H4 (cell line): ENCODE measurements around the gene ATXN7L1. TPM values are rescaled to one million over a fixed set of nuclear protein-coding genes. Genes with fewer than 3 reads are reported as not detected.
"Not testable (repeated sequence)": the region's sequence is repeated elsewhere in the genome, so short reads cannot be mapped to it uniquely, and the experiment has no call there.

Source experiments
- DNase-seq: peaks from one replicate; pipeline ENCODE4 v3.0.0-alpha.2; 2015; ENCODE audit warnings: low spot score
- total RNA-seq: library from RNA; depleted of rRNA; stranded (reverse); fragments of >200 nt; shearing (Covaris generic); gene quantifications from 2 replicates; pipeline ENCODE4 v1.2.3, GENCODE V29; 2014

The ATXN7L1 gene
- total RNA-seq, 1 experiment from 2014 or later, result 4.4 TPM

DNA sequence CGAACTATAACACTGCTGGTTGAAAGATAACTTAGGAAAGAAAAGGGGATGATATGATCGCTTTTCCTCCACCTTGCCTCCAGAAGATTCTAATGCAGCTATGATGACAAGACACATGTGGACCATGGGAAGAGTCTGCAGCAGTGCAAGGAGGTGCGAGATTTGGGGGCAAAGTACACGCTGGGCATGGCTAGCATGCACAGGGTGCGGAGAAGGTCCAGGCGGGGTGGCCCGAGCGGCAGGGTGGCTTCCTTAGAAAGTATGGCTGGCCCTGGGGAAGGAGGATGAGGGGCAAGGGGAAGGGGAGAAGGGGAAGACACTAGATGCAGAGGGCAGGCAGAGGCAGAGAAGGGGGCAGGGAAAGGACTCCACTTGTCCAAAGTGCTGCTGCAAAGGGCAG, 15.6 kb downstream of the ATXN7L1 start:
- no peak for DNase-seq

DNA sequence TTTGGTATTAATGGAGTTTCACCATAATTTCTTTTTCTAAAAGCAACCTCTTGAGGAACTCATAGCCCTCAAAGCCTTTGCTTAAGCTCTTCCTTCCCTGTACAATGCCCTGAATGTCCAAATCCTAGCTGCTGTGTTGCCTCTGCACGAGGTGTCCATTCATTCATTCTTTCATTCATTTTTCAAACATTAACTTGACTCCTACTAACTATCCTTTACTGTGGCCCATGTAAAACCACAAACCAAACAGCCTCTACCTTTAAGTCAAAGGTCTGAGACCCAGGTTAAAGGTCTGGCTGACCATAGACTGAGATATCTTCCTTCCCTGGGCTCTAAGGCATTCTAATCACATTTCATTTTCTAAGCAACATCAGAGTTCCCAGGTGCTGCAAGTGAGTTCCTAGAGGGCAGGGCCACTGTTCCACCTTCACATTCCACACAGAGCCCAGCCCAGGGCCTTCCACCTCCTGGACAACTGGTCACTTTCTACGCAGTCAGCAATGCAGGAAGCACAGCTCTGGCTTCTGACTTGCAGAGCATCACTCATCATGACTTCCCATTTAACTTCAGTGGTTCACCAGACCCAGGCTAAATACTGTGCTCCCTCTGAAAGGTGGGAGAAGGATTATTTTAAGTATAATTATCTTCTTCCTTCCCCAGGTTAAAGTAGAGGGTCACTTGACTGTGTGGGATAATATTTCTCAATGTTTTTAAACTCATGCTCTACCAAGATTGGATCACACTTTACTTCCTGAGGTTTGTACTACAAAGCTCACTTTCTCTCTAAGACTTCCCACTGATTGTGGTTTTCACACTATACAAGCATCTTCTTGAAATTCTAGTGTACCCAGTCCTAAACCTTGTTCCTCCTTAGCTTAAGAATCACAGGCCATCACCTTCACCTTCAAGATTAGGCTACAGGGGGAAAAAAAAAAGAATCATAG, 19.1 kb downstream of the ATXN7L1 start:
- DNase-seq, result no peak

DNA sequence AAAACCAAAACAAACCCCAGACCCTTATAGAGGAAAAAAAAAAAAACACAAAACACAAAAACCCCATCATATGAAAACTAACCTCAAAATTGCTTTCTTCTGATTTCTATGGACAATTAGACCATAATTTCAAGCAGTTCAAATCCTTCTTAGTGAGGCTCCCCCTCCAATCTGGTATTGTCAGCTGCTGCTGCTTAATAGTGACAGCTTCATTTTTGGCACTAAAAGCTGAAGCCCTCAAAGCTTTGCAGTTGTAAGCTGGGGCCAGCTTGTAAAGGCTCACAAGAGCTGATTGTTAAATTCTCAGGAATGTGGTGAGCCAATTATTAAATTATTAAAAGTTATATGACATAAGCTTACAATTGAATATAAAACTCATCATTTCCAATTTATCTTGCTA, 21.9 kb downstream of the ATXN7L1 start:
- DNase-seq, result no peak

DNA sequence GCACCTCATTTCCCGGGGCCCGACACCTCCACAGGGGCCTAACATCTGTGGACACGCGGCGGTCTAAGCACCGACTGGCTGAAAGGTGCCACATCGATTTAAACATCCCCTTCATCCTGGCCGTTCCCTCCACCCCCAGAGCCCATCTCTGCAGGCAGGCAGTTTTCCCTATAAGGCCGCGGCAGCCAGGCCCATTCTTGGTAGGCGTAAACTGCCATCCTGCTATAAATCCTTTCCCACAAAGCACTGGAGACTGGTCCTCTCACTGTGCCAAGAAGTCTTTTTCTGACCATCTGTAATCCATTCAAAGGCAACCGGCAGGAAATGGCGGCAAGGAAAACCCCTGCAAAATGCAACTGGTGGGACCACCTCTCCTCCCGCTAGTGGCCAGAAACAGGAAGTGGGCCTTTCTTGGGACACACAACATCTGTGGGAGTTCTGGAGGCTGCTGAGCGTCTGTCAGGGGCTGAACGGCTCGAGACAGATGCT, 22.4 kb downstream of the ATXN7L1 start:
- DNase-seq, result no peak

DNA sequence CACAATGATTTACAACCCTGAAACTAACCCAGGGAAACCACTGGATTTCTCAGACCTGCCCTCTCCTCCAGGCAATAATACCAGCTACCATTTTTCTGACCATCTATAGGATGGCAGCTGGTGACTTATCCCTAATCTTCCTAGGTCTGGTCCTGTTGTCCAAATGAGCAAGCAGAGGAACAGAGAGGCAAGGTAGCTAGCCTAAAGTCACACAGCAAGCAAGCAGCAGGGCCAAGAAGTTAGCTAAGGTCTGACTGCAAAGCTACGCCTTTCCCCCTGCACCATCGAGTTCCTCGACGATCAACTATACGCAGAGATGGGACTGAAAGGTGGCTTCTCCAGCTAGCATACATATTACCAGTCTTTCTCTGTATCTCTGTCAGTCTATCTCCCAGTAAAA, 25.3 kb downstream of the ATXN7L1 start:
- DNase-seq, result no peak

DNA sequence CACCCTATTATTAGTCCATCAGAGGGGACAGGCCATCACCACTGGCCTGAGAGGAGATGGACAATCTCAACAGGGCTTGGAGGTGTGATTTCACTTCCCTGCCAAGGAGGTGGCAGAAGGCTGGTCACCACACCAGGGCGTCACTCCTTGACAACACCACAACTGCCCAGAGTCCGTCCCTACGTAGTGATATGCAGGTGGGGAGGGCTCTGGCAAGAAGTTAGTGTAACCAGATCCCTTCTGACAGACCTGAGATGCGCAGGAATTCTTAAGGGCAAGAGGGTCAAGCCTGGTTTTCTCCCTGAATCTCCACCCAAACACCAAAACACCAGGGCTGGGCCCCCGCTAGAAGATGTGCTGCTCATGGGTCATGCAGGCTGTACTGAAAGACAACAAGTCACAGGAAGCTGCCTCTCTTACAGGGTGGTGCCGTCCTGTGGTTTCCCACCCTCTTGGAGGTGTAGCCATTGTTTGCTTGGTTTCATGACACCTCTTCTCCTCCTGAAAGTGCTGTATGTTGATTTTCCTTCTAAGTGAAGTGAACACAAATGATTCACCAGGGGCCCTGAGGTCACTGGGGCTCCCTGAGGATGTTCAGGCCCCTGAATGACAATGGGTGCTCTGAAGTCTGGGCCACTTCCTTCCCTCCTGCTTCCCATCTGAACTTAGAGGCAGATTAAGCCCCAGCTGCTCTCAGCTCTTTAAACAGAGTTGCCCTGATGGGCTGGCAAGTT, 27.1 kb downstream of the ATXN7L1 start:
- DNase-seq, result no peak

DNA sequence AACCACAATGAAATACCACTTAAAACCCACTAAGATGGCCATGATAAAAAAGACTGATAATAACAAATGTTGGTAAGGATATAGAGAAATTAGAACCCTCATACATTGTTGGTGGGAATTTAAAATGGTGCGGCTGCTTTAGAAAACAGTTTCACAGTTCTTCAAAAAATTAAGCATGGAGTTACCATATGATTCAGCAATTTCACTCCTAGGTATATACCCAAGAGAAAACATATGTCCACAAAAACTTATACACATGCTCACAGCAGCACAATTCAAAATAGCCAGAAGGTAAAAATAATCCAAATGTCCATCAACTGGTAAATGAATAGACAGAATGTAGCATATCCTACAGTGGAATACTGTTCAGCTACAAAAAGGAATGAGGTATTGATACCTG, 30.0 kb downstream of the ATXN7L1 start:
- no peak for DNase-seq

DNA sequence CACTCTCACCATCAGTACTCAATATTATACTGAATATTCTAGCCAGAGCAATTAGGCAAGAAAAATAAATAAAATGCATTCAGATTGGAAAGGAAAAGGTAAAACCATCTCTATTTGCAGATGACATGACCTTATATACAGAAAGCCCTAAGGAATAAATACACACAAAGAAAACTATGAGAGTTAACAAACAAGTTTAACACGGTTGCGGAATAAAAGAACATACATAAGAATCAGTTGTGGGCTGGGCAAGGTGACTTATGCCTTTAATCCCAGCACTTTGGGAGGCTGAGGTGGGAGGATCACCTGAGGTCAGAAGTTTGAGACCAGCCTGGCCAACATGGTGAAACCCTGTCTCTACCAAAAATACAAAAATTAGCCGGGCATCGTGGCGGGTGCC, 31.7 kb downstream of the ATXN7L1 start:
- DNase-seq, result not testable (repeated sequence)

DNA sequence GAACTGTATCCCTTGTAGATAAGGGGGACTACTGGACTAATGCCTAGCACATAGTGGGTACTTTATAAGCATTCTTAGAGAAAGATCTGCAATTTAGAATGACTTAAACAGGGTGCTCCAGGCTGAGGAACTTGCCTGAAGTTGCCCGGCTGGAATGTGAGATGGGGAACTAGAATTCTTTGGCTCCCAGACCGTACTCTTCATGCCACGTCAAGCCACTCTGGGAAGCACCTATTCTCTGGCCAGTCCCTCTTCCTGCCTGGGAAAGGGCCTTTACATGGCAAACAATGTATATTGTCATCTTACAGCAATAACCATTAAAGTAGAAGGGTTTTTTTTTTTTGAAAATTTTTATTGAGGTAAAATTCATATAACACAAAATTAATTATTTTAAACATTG, 34.5 kb downstream of the ATXN7L1 start:
- no peak for DNase-seq

DNA sequence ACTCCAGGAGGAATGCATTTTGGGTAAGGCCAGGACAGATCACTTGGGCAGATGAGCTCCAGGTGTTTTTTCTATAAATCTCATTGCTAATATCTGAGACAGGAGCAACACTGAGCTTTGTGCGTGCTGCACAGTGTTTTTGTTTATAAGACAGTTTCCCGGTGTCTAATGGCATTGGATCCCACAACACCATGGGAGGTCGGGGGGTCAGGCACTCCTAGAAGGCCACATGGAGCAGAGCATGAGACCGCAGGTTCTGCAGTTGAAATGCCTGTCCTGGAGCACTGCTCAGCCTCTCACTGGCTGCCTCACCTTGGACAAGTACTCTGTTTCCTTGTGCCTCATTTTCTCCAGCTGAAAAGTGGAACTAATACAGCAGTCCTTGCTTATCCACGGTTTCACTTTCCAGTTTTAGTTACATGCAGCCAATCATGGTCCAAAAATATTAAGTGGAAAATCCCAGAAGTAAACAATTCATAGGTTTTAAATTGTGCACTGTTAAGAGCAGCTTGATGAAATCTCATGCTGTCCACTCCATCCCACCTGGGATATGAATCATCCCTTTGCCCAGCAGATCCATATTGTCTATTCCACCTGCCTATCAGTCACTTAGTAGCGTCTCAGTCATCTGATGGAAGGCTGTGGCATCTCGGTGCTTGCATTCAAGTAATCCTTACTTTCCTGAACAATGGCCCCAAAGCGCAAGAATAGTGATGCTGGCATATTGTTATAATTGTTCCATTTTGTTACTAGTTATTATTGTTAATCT, 35.2 kb downstream of the ATXN7L1 start:
- peak; percentile 33 for DNase-seq

DNA sequence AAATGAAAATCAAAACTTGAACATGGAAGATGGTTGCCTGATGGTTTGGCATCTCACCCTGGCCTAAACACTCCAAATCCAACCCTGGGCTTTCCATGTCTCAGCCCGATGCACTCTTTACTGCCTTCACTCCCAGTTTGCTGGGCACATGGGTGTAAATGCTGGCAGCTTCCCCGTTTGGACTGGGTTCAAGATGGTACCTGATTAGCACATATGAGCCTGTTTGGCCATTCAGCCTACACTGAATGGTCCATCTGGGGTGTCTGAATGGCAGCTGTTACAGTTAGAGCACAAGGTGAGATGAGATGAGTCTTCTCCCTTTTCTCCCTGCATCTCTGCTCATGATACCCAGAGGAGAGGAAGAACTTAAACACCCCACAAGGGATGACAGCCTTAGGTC, 37.1 kb downstream of the ATXN7L1 start:
- no peak for DNase-seq

DNA sequence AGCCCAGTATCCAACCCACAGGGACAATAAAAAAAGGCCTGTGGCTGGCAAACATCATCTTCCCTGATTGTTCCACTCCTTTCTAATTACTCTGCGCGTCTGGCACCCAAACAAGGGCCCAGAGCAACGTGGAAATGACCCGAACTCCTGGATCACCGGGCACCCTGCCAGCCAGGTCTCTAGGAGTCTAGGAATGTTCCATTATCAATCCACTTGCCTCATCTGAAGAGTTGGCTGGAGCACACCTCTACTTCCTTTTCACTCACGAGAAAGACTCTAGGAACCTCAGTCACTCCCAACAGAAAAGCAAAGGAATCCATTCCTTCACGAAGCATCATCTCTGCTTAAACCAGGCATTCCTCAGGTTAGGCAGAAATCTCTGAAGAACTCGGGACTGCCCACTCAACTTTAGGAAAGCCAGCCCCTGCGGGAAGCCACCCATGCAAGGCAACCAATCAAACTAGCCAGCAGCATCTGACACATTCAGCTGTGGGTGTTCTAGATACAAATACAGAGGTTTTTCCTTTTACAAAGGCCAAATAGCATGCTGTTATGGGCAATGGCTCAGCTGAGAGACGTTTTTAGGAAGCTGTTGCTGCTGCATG, 37.7 kb downstream of the ATXN7L1 start:
- DNase-seq, result no peak

DNA sequence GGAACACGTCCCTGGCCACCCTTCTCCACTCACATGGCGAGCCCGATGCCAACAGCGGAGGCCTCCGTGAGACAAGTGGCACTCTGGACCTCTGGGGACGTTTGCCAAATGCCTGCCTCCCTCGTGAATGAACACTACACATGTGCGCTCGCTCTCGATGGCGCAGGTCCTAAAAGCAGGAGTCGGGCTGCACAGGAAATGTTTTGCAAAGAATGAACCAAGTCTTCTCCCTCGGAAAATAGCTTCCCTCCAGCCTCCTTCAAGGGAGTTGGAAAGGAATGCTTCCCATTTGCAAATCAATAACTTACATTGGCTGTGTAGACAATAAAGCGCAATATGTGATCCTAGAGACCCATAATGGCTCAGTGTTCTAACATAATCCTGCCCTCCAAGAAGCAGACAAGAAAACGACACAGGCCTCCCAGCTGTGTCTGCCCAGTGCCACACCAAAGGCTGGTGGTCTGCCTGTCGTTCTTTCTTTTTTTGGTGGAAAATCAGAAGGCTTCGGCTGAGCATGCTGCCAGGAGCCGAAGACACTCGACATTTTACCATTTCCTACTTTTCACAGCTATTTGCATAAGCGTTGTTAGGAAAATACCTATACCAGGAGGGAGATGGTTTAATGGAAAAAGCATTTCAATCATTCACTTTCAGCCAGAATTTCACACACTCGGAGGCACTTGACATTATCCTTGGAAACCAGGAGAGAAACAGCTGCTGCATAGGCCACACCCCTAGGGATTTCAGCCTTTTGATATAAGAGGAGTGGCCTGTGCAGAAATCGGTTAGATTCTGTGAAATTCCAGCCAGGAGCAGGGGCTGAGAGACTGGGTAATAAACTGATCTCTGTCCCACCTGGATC, 38.4 kb downstream of the ATXN7L1 start:
- DNase-seq, result no peak

DNA sequence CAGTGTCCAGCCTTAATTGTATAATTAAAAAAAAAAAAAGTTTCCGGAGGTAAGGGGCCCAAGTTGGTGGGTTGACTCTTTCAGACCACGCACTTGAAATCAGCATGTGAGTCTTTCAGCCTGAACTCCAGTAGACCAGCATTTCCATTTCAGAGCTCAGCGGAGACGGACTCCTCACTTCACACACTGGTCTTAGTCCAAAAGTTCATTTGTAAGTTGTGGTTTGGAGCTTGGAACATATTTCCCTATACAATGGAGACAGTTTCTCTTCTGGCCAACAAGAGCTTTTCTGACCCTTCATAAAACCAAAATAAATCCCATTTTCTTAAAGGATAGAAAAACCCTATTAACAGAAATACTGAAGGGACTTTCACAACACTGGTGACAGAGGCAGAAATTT, 41.0 kb downstream of the ATXN7L1 start:
- no peak for DNase-seq

DNA sequence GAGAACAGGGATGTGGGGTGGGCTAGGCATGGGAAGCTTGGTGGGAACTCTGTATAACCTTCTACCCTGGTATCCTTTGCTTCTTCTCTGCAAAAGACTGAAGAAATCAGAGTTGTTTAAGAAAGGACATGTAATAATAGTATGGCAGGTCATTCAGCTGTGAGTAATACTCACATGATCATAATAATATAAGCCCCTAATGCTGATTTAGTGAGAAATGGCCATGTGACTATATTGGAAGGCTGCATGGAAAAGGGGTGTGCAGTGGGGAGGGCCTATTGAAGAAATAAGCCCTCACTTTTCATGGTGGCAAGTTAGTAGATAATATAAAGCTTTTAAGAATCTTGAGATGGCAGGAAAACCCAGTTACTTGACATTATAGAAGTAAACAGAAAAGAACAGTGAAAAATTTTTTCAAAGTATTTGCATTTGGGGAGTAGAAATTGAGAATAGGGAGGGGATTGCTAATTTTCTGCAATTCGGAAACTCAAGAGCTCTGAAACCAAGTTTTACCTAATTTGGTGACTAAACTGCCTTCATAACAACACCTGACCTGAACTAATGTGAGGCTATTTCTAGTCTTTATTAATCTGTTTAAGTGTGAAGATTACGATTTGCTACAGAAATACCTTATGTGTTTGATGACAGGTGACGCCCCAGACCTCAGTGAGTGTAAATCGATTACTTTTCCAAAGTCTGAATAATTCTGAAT, 44.4 kb downstream of the ATXN7L1 start:
- no peak for DNase-seq

DNA sequence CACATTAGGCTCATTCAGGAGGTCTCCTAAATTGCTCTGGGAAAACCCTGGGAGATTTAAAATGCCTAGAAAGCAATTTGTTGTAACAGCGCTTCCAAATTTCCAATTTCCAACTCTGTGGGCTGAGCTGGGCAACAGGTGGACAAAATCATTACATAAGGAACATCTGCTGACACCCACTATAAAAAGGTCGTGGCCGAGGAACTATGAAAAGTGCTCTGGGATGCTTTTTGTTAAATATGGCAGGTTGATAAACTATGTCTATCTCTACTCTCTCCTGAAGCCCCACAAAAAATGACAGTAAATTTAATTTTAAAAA, 45.1 kb downstream of the ATXN7L1 start:
- no peak for DNase-seq

DNA sequence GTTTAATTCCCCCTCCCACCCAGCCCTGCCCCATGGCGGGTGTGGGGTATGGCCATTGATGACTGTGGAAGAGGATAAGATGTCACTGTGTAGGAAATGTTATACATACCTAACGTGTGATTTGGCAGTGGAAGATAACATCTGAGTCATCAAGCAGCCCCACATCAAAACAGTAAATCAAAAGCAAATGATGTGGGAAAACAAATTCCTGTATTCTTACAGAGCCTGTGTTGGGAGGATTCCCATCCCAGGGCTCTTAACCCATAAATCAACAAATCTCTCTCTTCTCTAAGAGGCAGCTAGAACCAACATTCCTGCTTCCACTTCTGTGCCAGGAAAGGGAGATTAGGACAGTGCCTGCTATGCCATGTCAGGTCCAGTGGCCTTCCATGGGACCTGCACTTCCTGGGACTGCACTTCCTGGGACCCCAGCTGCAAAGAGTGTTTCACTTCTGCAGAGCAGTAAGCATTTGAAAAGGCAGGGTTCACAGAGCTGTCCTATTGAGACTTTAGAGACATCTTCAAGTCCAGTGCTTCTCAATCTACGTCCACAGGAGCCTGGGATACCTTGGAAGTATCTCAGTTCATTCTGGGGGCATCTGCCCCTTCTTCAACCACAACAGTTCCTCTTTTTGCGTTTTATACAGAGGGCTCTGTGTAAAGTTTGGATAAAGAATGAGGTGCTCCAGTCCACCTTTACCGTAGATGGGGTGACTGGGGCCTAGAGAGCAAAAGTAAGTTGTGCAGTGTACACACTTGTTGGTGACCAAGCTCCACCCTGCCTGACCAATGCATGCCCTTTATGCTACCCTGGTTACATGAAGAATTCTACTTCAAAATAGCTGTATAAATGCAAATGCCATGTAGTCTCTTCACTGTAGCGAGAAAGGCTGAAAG, 45.7 kb downstream of the ATXN7L1 start:
- peak; percentile 82 for DNase-seq

DNA sequence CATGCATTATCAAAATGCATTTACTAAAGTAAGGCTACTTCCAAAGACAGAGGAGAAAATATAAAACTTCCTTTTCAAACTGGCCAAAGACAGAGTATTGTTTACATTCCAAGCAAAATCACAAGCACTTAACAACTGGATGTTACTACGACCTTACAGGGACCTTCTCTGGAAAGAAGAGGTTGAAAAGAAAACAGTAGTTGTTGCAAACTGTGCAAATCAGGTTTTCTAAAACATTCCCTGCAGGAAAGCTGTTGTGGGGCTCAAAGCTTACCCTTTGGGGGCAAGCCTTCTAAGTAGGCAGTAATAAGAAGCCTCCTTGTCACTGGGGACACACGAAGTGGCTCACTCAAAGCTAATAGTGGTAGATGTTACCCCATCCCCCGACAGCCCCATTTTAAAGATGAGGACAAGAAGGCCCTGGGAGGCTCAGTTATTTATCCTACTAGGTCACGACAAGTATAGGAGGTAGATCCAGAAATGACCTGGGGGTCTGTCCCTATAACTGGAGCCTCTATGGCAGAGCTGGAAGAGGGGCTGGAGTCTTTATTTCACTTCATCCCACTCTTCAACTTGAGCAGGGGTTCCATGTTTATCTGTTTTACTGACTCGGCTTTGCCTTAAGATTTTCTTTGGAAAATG, 46.6 kb downstream of the ATXN7L1 start:
- no peak for DNase-seq

DNA sequence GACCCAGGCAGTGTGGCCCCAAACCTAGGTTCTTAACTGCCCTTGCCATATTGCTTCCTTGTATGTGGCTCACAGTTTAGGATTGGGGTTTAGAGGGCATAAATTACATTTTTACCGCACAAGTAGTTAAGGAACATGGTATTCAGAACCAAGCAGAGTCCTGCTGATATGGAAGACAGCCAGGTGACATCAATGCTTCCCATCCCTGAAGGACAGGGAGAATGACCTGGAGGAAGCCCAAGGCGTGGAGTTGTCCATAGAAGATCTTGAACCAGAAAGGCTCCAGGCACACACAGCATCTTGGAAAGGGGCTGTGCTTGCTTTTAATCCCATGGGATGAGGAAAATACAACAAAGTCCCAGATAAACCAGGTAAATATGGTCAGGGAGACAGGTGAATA, 48.3 kb downstream of the ATXN7L1 start:
- DNase-seq, result no peak
